PC-3 (cell line): ENCODE data around the gene GBE1. TPM values are rescaled to one million over a fixed set of nuclear protein-coding genes. Genes with fewer than 3 reads are reported as not detected.

ENCODE experiments used
- ATAC-seq: fragments of 200-7000 bp; cut with Tn5 transposase; 2 replicates; pipeline ENCODE4 v1.9.1; 2020; ENCODE audit warnings: mild to moderate bottlenecking, moderate library complexity
- BruUV-seq: library from RNA; stranded (reverse); fragments of 400-500 nt; replicated peaks from 2 replicates; lab custom pipeline; 2021; lab: Mats Ljungman, UMichigan
- CTCF ChIA-PET: fragments of 300-600 bp; sonication (Branson Sonifier 250); formaldehyde crosslinking; loops from one replicate; lab custom pipeline; 2022; ENCODE audit warnings: antibody characterized with exemption; lab: Charles Lee
- POLR2A ChIA-PET: fragments of 300-600 bp; sonication (Branson Sonifier 250); formaldehyde crosslinking; loops from one replicate; lab custom pipeline; 2022; ENCODE audit warnings: antibody characterized with exemption; ENCODE audit not compliant: unreplicated experiment; lab: Charles Lee
- DNase-seq: peaks from one replicate; pipeline ENCODE4 v3.0.0-alpha.2; 2015
- H2AFZ ChIP-seq: fragments of 300-600 bp; sonication (generic); 2 replicates; pipeline ENCODE4 v1.6.0; 2016; ENCODE audit warnings: antibody characterized with exemption, low read length
- H3F3A ChIP-seq: fragments of 300-600 bp; sonication (generic); one replicate; pipeline ENCODE4 v1.6.0; 2017; ENCODE audit warnings: antibody characterized with exemption, low read length, control low read depth, mild to moderate bottlenecking; ENCODE audit not compliant: unreplicated experiment
- H3K27ac ChIP-seq: fragments of 300-600 bp; sonication (generic); 2 replicates; pipeline ENCODE4 v1.5.1; 2016; ENCODE audit warnings: mild to moderate bottlenecking, low read length
- H3K27me3 ChIP-seq: fragments of 300-600 bp; sonication (generic); 2 replicates; pipeline ENCODE4 v1.6.1; 2016; ENCODE audit warnings: low read length, mixed read lengths
- H3K36me3 ChIP-seq: fragments of 300-600 bp; sonication (generic); 2 replicates; pipeline ENCODE4 v1.6.1; 2016; ENCODE audit warnings: low read depth, mixed run types, low read length, mixed read lengths
- H3K4me1 ChIP-seq: fragments of 300-600 bp; sonication (generic); 2 replicates; pipeline ENCODE4 v1.5.1; 2016; ENCODE audit warnings: low read length; ENCODE audit not compliant: insufficient read depth
- H3K4me2 ChIP-seq: fragments of 300-600 bp; sonication (generic); 2 replicates; pipeline ENCODE4 v1.6.0; 2016; ENCODE audit warnings: low read length
- H3K4me3 ChIP-seq: fragments of 300-600 bp; sonication (generic); 2 replicates; pipeline ENCODE4 v1.5.1; 2016; ENCODE audit warnings: mild to moderate bottlenecking, low read length, mixed read lengths
- H3K79me2 ChIP-seq: fragments of 300-600 bp; sonication (generic); 2 replicates; pipeline ENCODE4 v1.6.1; 2017; ENCODE audit warnings: low read length, mixed read lengths
- H3K9ac ChIP-seq: fragments of 300-600 bp; sonication (generic); 2 replicates; pipeline ENCODE4 v1.6.0; 2016; ENCODE audit warnings: mild to moderate bottlenecking, low read length
- H3K9me2 ChIP-seq: fragments of 300-600 bp; sonication (generic); replicated peaks from 2 replicates; pipeline ENCODE4 v1.6.1; 2016; ENCODE audit warnings: mixed run types, low read length, mixed read lengths
- H3K9me3 ChIP-seq: fragments of 300-600 bp; sonication (generic); 2 replicates; pipeline ENCODE4 v1.6.1; 2016; ENCODE audit warnings: low read length, mixed read lengths
- H4K20me1 ChIP-seq: fragments of 300-600 bp; sonication (generic); 2 replicates; pipeline ENCODE4 v1.6.1; 2016; ENCODE audit warnings: low read length, mixed read lengths
- CTCF ChIP-seq: fragments of 300-600 bp; sonication (generic); conservative IDR thresholded peaks from 2 replicates; pipeline ENCODE4 v1.5.1; 2017; ENCODE audit warnings: antibody characterized with exemption, low read depth, mild to moderate bottlenecking, low read length
- EZH2 ChIP-seq: fragments of 300-600 bp; sonication (generic); IDR thresholded peaks from one replicate; pipeline ENCODE4 v1.6.1; 2017; ENCODE audit warnings: antibody characterized with exemption, mild to moderate bottlenecking, low read length; ENCODE audit not compliant: unreplicated experiment
- EZH2phosphoT487 ChIP-seq: fragments of 300-600 bp; sonication (generic); IDR thresholded peaks from 2 replicates; pipeline ENCODE4 v1.6.1; 2018; ENCODE audit warnings: mild to moderate bottlenecking, antibody characterized with exemption, low read length, borderline replicate concordance
- intact Hi-C: fragments of 100-400 bp; cut with micrococcal nuclease; formaldehyde crosslinking; loops from 2 replicates; pipeline ENCODE4 v1.9.0; 2023
- total RNA-seq: library from RNA; depleted of rRNA; stranded (reverse); fragments of >200 nt; gene quantifications from 2 replicates; pipeline ENCODE4 v1.2.3, GENCODE V29; 2014

Gene GBE1
- total RNA-seq, 1 experiment from 2014 or later: 57.7 TPM

- CTCF ChIA-PET: no interaction called here
- ATAC-seq: no peak
Measured at GRCh38 chr3:81503026-81503425, 258.4 kb downstream of the GBE1 start.

GRCh38 chr3:81502236-81502635 lies 259.2 kb downstream of the GBE1 start:
- Histone ChIP-seq H3K27me3 (no peaks in the 10 kb centered on the region), H3K36me3 (no peaks in the 10 kb centered on the region), H3K9ac (no peak overlapping the region), H3F3A (no peaks in the 10 kb centered on the region), H3K4me1 (no peaks in the 10 kb centered on the region), H4K20me1 (no peaks in the 10 kb centered on the region), H2AFZ (no peak overlapping the region), H3K27ac (no peak overlapping the region), H3K9me2 (no peaks in the 10 kb centered on the region), H3K4me3 (no peak overlapping the region), H3K9me3 (no peaks in the 10 kb centered on the region), H3K79me2 (no peaks in the 10 kb centered on the region), H3K4me2 (no peak overlapping the region)
- intact Hi-C loops: no loop called here
- ChIA-PET CTCF (no interaction called here), POLR2A (no interaction called here)
- DNase-seq (no peak), ATAC-seq (no peak)
- BruUV-seq: no TSS peak
- TF ChIP-seq EZH2phosphoT487: no peak
- TF ChIP-seq CTCF: no peak
- TF ChIP-seq EZH2: no peak

More at GRCh38 chr3:81503026-81503425, 258.4 kb downstream of the GBE1 start:
- Histone ChIP-seq H3K4me2 (no peak overlapping the region), H3K36me3 (no peaks in the 10 kb centered on the region), H3K9me3 (no peaks in the 10 kb centered on the region), H4K20me1 (no peaks in the 10 kb centered on the region), H3K9me2 (no peaks in the 10 kb centered on the region), H3K4me3 (no peak overlapping the region), H3K79me2 (no peaks in the 10 kb centered on the region), H3F3A (no peaks in the 10 kb centered on the region), H3K27me3 (no peaks in the 10 kb centered on the region), H3K9ac (no peak overlapping the region), H3K27ac (no peak overlapping the region), H3K4me1 (no peaks in the 10 kb centered on the region), H2AFZ (no peak overlapping the region)
- peak; percentile 17 for DNase-seq
- TF ChIP-seq EZH2phosphoT487: no peak
- TF ChIP-seq CTCF: no peak
- no peak for TF ChIP-seq EZH2
- BruUV-seq: no TSS peak
- POLR2A ChIA-PET: no interaction called here
- intact Hi-C loops: no loop called here

- no peak for TF ChIP-seq EZH2phosphoT487
- TF ChIP-seq EZH2: no peak
- no peak for TF ChIP-seq CTCF
- Histone ChIP-seq H3K79me2 (no peaks in the 10 kb centered on the region), H3K4me2 (no peak overlapping the region), H2AFZ (no peak overlapping the region), H3K9ac (no peak overlapping the region), H3K9me3 (no peaks in the 10 kb centered on the region), H3K4me1 (no peaks in the 10 kb centered on the region), H3K36me3 (no peaks in the 10 kb centered on the region), H4K20me1 (no peaks in the 10 kb centered on the region), H3F3A (no peaks in the 10 kb centered on the region), H3K27ac (no peak overlapping the region), H3K27me3 (no peaks in the 10 kb centered on the region), H3K9me2 (no peaks in the 10 kb centered on the region), H3K4me3 (no peak overlapping the region)
- BruUV-seq: no TSS peak
- ATAC-seq (no peak), DNase-seq (no peak)
- intact Hi-C loops: no loop called here
- CTCF ChIA-PET: no interaction called here
- POLR2A ChIA-PET: no interaction called here
Measured at GRCh38 chr3:81500039-81500438, 261.4 kb downstream of the GBE1 start.
